ENCODE results near the gene ERBB4. TPM values are rescaled to one million over a fixed set of nuclear protein-coding genes. Genes with fewer than 3 reads are reported as not detected.

The ERBB4 gene
- total RNA-seq, 1 experiment from 2014 or later, result not detected

- H3K4me3 Mint-ChIP-seq (ENCODE audit: unreplicated experiment), result no peak overlapping the region
- H3K36me3 Mint-ChIP-seq (ENCODE audit: insufficient read depth, unreplicated experiment), result no peaks in the 10 kb centered on the region
- H3K27me3 Mint-ChIP-seq (ENCODE audit: insufficient read depth, unreplicated experiment), result peaks cover 64% of the 10 kb centered on the region
- BruUV-seq (replicated peaks), result no TSS peak
- H3K4me1 Mint-ChIP-seq (ENCODE audit: insufficient read depth, unreplicated experiment), result no peaks in the 10 kb centered on the region
- POLR2A ChIA-PET, result no interaction called here
- H3K9me3 Mint-ChIP-seq (ENCODE audit: unreplicated experiment), result no peaks in the 10 kb centered on the region
- no peak for DNase-seq (ENCODE audit: unreplicated experiment)
- H3K27ac Mint-ChIP-seq (ENCODE audit: low read depth, unreplicated experiment), result no peak overlapping the region
- CTCF ChIA-PET, result interaction anchor here (0.5 kb wide), 1 partner anchor 36 kb away, joined by 3 read pairs; no protein-coding TSS in a partner anchor
- TF ChIP-seq, protein P1, sequence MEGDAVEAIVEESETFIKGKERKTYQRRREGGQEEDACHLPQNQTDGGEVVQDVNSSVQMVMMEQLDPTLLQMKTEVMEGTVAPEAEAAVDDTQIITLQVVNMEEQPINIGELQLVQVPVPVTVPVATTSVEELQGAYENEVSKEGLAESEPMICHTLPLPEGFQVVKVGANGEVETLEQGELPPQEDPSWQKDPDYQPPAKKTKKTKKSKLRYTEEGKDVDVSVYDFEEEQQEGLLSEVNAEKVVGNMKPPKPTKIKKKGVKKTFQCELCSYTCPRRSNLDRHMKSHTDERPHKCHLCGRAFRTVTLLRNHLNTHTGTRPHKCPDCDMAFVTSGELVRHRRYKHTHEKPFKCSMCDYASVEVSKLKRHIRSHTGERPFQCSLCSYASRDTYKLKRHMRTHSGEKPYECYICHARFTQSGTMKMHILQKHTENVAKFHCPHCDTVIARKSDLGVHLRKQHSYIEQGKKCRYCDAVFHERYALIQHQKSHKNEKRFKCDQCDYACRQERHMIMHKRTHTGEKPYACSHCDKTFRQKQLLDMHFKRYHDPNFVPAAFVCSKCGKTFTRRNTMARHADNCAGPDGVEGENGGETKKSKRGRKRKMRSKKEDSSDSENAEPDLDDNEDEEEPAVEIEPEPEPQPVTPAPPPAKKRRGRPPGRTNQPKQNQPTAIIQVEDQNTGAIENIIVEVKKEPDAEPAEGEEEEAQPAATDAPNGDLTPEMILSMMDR (IDR thresholded peaks at IDR 0.05; ENCODE audit: unreplicated experiment), result no peak
- intact Hi-C loops (cut with micrococcal nuclease), result no loop called here
Measured at GRCh38 chr2:211900518-211900917, 638.1 kb downstream of the ERBB4 start.

GRCh38 chr2:211900000-211900399, 638.6 kb downstream of the ERBB4 start:
- no peak for DNase-seq (ENCODE audit: unreplicated experiment)
- BruUV-seq (replicated peaks), result no TSS peak
- H3K4me1 Mint-ChIP-seq (ENCODE audit: insufficient read depth, unreplicated experiment), result no peaks in the 10 kb centered on the region
- POLR2A ChIA-PET, result no interaction called here
- CTCF ChIA-PET, result no interaction called here
- no peak overlapping the region for H3K4me3 Mint-ChIP-seq (ENCODE audit: unreplicated experiment)
- no peak overlapping the region for H3K27ac Mint-ChIP-seq (ENCODE audit: low read depth, unreplicated experiment)
- H3K27me3 Mint-ChIP-seq (ENCODE audit: insufficient read depth, unreplicated experiment), result peaks cover 63% of the 10 kb centered on the region
- TF ChIP-seq, protein P1 (IDR thresholded peaks at IDR 0.05; ENCODE audit: unreplicated experiment), result no peak
- H3K36me3 Mint-ChIP-seq (ENCODE audit: insufficient read depth, unreplicated experiment), result no peaks in the 10 kb centered on the region
- H3K9me3 Mint-ChIP-seq (ENCODE audit: unreplicated experiment), result no peaks in the 10 kb centered on the region
- intact Hi-C loops (cut with micrococcal nuclease), result no loop called here

DNA sequence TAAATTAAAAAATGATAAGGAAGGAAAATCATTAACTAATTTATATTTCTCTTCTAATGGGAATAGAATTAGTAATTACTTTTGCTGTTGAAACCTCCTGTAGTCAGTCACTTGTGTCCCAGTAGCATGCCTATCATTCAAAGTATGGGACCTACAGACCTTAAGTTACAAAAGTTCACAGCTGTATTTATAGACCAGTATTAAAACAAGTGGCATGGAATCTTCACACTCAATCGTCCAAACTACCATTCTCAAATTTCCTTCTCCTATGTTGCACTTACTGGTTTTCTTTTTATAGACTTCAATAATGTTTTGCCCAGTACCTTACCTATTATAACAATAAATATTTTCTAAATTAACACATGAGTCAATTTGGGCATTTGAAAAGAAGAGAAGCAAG, 639.9 kb downstream of the ERBB4 start:
- BruUV-seq (replicated peaks), result no TSS peak
- Mint-ChIP-seq H3K4me3 (ENCODE audit: unreplicated experiment) (no peak overlapping the region), H3K27me3 (ENCODE audit: insufficient read depth, unreplicated experiment) (peaks cover 51% of the 10 kb centered on the region), H3K9me3 (ENCODE audit: unreplicated experiment) (no peaks in the 10 kb centered on the region), H3K27ac (ENCODE audit: low read depth, unreplicated experiment) (no peak overlapping the region), H3K4me1 (ENCODE audit: insufficient read depth, unreplicated experiment) (no peaks in the 10 kb centered on the region), H3K36me3 (ENCODE audit: insufficient read depth, unreplicated experiment) (no peaks in the 10 kb centered on the region)
- intact Hi-C loops (cut with micrococcal nuclease), result no loop called here
- TF ChIP-seq, protein P1 (IDR thresholded peaks at IDR 0.05; ENCODE audit: unreplicated experiment), result no peak
- DNase-seq (ENCODE audit: unreplicated experiment), result no peak
- CTCF ChIA-PET, result no interaction called here
- POLR2A ChIA-PET, result no interaction called here

- DNase-seq (ENCODE audit: unreplicated experiment), result no peak
- H3K9me3 Mint-ChIP-seq (ENCODE audit: unreplicated experiment), result no peaks in the 10 kb centered on the region
- BruUV-seq (replicated peaks), result no TSS peak
- no peaks in the 10 kb centered on the region for H3K27me3 Mint-ChIP-seq (ENCODE audit: insufficient read depth, unreplicated experiment)
- no peaks in the 10 kb centered on the region for H3K36me3 Mint-ChIP-seq (ENCODE audit: insufficient read depth, unreplicated experiment)
- POLR2A ChIA-PET, result interaction anchor here (0.6 kb wide), 1 partner anchor 155 kb away, joined by 3 read pairs; no protein-coding TSS in a partner anchor
- H3K4me1 Mint-ChIP-seq (ENCODE audit: insufficient read depth, unreplicated experiment), result no peaks in the 10 kb centered on the region
- CTCF ChIA-PET, result no interaction called here
- no peak overlapping the region for H3K4me3 Mint-ChIP-seq (ENCODE audit: unreplicated experiment)
- intact Hi-C loops (cut with micrococcal nuclease), result no loop called here
- no peak overlapping the region for H3K27ac Mint-ChIP-seq (ENCODE audit: low read depth, unreplicated experiment)
- TF ChIP-seq, protein P1 (IDR thresholded peaks at IDR 0.05; ENCODE audit: unreplicated experiment), result no peak
Measured at GRCh38 chr2:211881449-211881848, 657.2 kb downstream of the ERBB4 start.
